Heart left ventricle (tissue), 16 donors: ENCODE data around the gene NDST1. TPM values are rescaled to one million over a fixed set of nuclear protein-coding genes. Genes with fewer than 3 reads are reported as not detected.

Experiments
- ATAC-seq, 4 donors: fragments of 200-7000 bp; cut with Tn5 transposase; one replicate each; pipeline ENCODE4 v1.9.1; 2020 to 2022; ENCODE audit warnings: moderate library complexity in 4 of 4, mild to moderate bottlenecking in 3 of 4, moderate number of reproducible peaks in 1 of 4
- DNase-seq, 5 donors: peaks; one replicate each; pipeline ENCODE4 v3.0.0-alpha.2; 2020
- H3K27ac ChIP-seq, 12 donors: fragments of 200-600 bp; sonication (generic) in 4 of 12; one replicate each; pipeline versions ENCODE4 v1.5.0 to v1.8.0; 2016 to 2022; ENCODE audit warnings: mild to moderate bottlenecking in 2 of 12
- H3K27me3 ChIP-seq, 9 donors: fragments of 200-600 bp; sonication (generic) in 2 of 9; one replicate each; pipeline versions ENCODE4 v1.5.1 to v1.8.0; 2016 to 2022; ENCODE audit warnings: mild to moderate bottlenecking in 3 of 9
- H3K36me3 ChIP-seq, 9 donors: fragments of 200-600 bp; sonication (generic) in 2 of 9; one replicate each; pipeline versions ENCODE4 v1.5.0 to v1.8.0; 2018 to 2022; ENCODE audit warnings: mild to moderate bottlenecking in 2 of 9
- H3K4me1 ChIP-seq, 12 donors: fragments of 200-600 bp; sonication (generic) in 4 of 12; one replicate each; pipeline versions ENCODE4 v1.5.0 to v1.8.0; 2016 to 2022; ENCODE audit warnings: mild to moderate bottlenecking in 3 of 12
- H3K4me3 ChIP-seq, 12 donors: fragments of 200-600 bp; sonication (generic) in 4 of 12; one replicate each; pipeline versions ENCODE4 v1.5.0 to v1.8.0; 2017 to 2022; ENCODE audit warnings: mild to moderate bottlenecking in 9 of 12, moderate library complexity in 4 of 12
- H3K9me3 ChIP-seq, 12 donors: fragments of 200-600 bp; sonication (generic) in 4 of 12; one replicate each; pipeline versions ENCODE4 v1.5.0 to v1.8.0; 2016 to 2022; ENCODE audit warnings: mild to moderate bottlenecking in 1 of 12
- CTCF ChIP-seq, 12 donors: fragments of 200-600 bp; sonication (generic) in 4 of 12; IDR thresholded peaks; one replicate each; pipeline versions ENCODE4 v1.5.0 to v1.8.0; 2018 to 2022; ENCODE audit warnings: antibody characterized with exemption in 12 of 12, mild to moderate bottlenecking in 5 of 12
- POLR2A ChIP-seq, 2 donors: fragments of 450-650 bp; IDR thresholded peaks; one replicate each; pipeline ENCODE4 v1.6.1; 2017; ENCODE audit warnings: antibody characterized with exemption in 2 of 2, mild to moderate bottlenecking in 2 of 2, moderate library complexity in 2 of 2
- WGBS, 4 donors: extraction: QIAGEN DNeasy Blood & Tissue Kit in 2 of 4; methylation state at CpG; one replicate each; pipeline versions ENCODE4 v1.1.5 to v1.1.7; 2013 to 2018; 5-methylcytosine and 5-hydroxymethylcytosine counted together
- intact Hi-C, 10 donors: fragments of 100-400 bp; cut with DNase I; formaldehyde crosslinking; loops; one replicate each; pipeline versions ENCODE4 v1.11.1 to v1.14.2; 2022
- polyA plus RNA-seq, 2 donors: library from polyadenylated mRNA; stranded (reverse); fragments of 200-250 nt; gene quantifications; one replicate each; pipeline ENCODE4 v1.2.3, GENCODE V29; 2013
- total RNA-seq, 9 donors: library from RNA; depleted of rRNA in 2 of 9; stranded (reverse); fragments of >200 nt in 2 of 9; fragmentation: NEBNext Ultra II Directional in 3 of 9; extraction: Animal tissue kit (Norgen Biotek cat#: 25700) in 3 of 9; gene quantifications; one replicate each; pipeline versions ENCODE4 v1.1.0 to v1.2.4, GENCODE V29; 2016 to 2023
- donor health status: ischemic (EF 13 %, LVEDD 7.1; RV severe dilation, severe dysfunction).
- donor health status: healthy with polysubstance abuse.
- donor health status: DM: no; HTN: yes; CAD: no.
- donor health status: DM: no; HTN: no; CAD: no.
- donor health status: ischemic (EF 25% LVEDD 6.9; RV normal size, moderate dysfunction).
- donor health status: ischemic (EF 25% LVEDD 5.7; RV mildly dilated, moderate dysfunction).
- donor health status: healthy.
- donor health status: DM: yes; HTN: yes; CAD: no.
- donor health status: ischemic (EF 35%, LVEDD 5.7; RV mildly dilated, moderate dysfunction).
- donor health status: nonischemic (EF 11% LVEDD 7.7; RV severe dilation, severe dysfunction).
- donor health status: DM: yes; HTN: yes; CAD: no.
- donor health status: PGD.
- donor health status: ischemic (EF 29% LVEDD 5.4; RV normal size, mild dysfunction).
- donor health status: nonischemic (EF 23%, LVEDD 6.1; RV moderate dilation, normal function).

NDST1 gene
- total and polyA plus RNA-seq, 11 donors, result 32.1 to 156 (median 68.5) TPM

- Histone ChIP-seq H3K27ac (peak overlapping the region in 6 of 12 donors; percentile 47 to 89 (median 74)), H3K4me3 (no peak overlapping the region), H3K9me3 (no peaks in the 10 kb centered on the region), H3K27me3 (no peaks in the 10 kb centered on the region), H3K36me3 (no peaks in the 10 kb centered on the region), H3K4me1 (peaks cover 14 to 91% (median 62%) of the 10 kb centered on the region in 12 donors)
- intact Hi-C loops, result no loop called here
- no peak for TF ChIP-seq CTCF (IDR thresholded peaks at IDR 0.05)
- TF ChIP-seq POLR2A (IDR thresholded peaks at IDR 0.05), result no peak
- 73 to 81% (median 79%) methylated on average over 9 of the region's 9 CpGs for WGBS, 4 donors
- no peak for ATAC-seq
- DNase-seq, result peak in 3 of 5 donors; percentile 20 to 40 (median 24)
Measured at GRCh38 chr5:150606476-150606875, 98.5 kb downstream of the NDST1 start.

GRCh38 chr5:150607105-150607504 lies 99.2 kb downstream of the NDST1 start:
- H3K4me1 ChIP-seq, result peaks cover 19 to 91% (median 63%) of the 10 kb centered on the region in 12 donors

More at GRCh38 chr5:150607105-150607504, 99.2 kb downstream of the NDST1 start:
- 87 to 92% (median 89%) methylated on average over 6 of the region's 6 CpGs for WGBS, 4 donors
- Histone ChIP-seq H3K27ac (peak overlapping the region in 2 of 12 donors; percentile 52 to 80), H3K36me3 (no peaks in the 10 kb centered on the region), H3K4me3 (no peak overlapping the region), H3K9me3 (no peaks in the 10 kb centered on the region), H3K27me3 (no peaks in the 10 kb centered on the region)
- intact Hi-C loops, result no loop called here
- ATAC-seq (no peak), DNase-seq (no peak)
- TF ChIP-seq CTCF (IDR thresholded peaks at IDR 0.05) (no peak), POLR2A (IDR thresholded peaks at IDR 0.05) (no peak)

Other genes starting within 250 kb of the NDST1 start
- gene CAMK2A, start 218.4 kb upstream of the NDST1 start, total RNA-seq, result 10 to 100 TPM in 8 of 9 donors, 1 to 10 TPM in 1; 4.8 to 26.0 (median 15.6) TPM
- 10 to 100 TPM in 1 of 2 donors, 1 to 10 TPM in 1; 3.2 to 15.2 TPM for gene CAMK2A, start 218.4 kb upstream of the NDST1 start, polyA plus RNA-seq
- gene ARSI, start 205.2 kb upstream of the NDST1 start, total RNA-seq, result under 1 TPM in 7 of 9 donors, not detected in 2; 0.12 to 0.95 (median 0.35) TPM
- under 1 TPM in 1 of 2 donors, not detected in 1; 0.68 TPM for gene ARSI, start 205.2 kb upstream of the NDST1 start, polyA plus RNA-seq
- gene TCOF1, start 150.4 kb upstream of the NDST1 start, total RNA-seq, result 10 to 100 TPM; 12.6 to 29.9 (median 16.0) TPM
- 10 to 100 TPM; 11.9 to 18.8 TPM for gene TCOF1, start 150.4 kb upstream of the NDST1 start, polyA plus RNA-seq
- gene CD74, start 95.2 kb upstream of the NDST1 start, total RNA-seq, result 1,000 to 10,000 TPM in 2 of 9 donors, 100 to 1,000 TPM in 7; 139 to 2,756 (median 300) TPM
- 100 to 1,000 TPM; 147 to 208 TPM for gene CD74, start 95.2 kb upstream of the NDST1 start, polyA plus RNA-seq
- gene RPS14, start 58.4 kb upstream of the NDST1 start, total RNA-seq, result 1,000 to 10,000 TPM; 1,031 to 1,428 (median 1,294) TPM
- 1,000 to 10,000 TPM; 1,822 to 3,474 TPM for gene RPS14, start 58.4 kb upstream of the NDST1 start, polyA plus RNA-seq
- 100 to 1,000 TPM; 444 to 782 (median 590) TPM for gene SYNPO, start 132.5 kb downstream of the NDST1 start, total RNA-seq
- 100 to 1,000 TPM; 304 to 791 TPM for gene SYNPO, start 132.5 kb downstream of the NDST1 start, polyA plus RNA-seq
- 10 to 100 TPM in 1 of 9 donors, 1 to 10 TPM in 8; 1.8 to 10.2 (median 5.1) TPM for gene MYOZ3, start 153.1 kb downstream of the NDST1 start, total RNA-seq
- 1 to 10 TPM; 1.2 to 4.6 TPM for gene MYOZ3, start 153.1 kb downstream of the NDST1 start, polyA plus RNA-seq
- gene RBM22, start 192.9 kb downstream of the NDST1 start, total RNA-seq, result 10 to 100 TPM; 23.5 to 42.3 (median 28.0) TPM
- 10 to 100 TPM; 19.2 to 24.6 TPM for gene RBM22, start 192.9 kb downstream of the NDST1 start, polyA plus RNA-seq